NCI-H345 (cell line): ENCODE data around the gene TRIM59.
A peak's percentile ranks its signal among the peaks of the same experiment; 100 is the strongest.

Experiments
- DNase-seq: peaks from one replicate; lab custom pipeline; 2025; lab: John Stamatoyannopoulos, UW

The TRIM59 gene

GRCh38 chr3:160449636-160450598 lies at the start of gene TRIM59:
TRIM59 (minus strand) TSS chr3:160449786; CDS start chr3:160439183, 10,603 bp downstream.
- peak; percentile 87 for DNase-seq

GRCh38 chr3:160498202-160498601 lies 48.6 kb upstream of the TRIM59 start:
- no peak for DNase-seq

GRCh38 chr3:160490166-160490565 lies 40.6 kb upstream of the TRIM59 start:
- DNase-seq, result no peak

GRCh38 chr3:160486459-160486869 lies 36.9 kb upstream of the TRIM59 start:
- DNase-seq, result peak; percentile 4

- DNase-seq, result no peak
These were observed 33.2 kb upstream of the TRIM59 start for GRCh38 chr3:160482796-160483195.

GRCh38 chr3:160481856-160482255 lies 32.3 kb upstream of the TRIM59 start:
- DNase-seq, result no peak

GRCh38 chr3:160480931-160481330 lies 31.3 kb upstream of the TRIM59 start:
- no peak for DNase-seq

- no peak for DNase-seq
These were observed 29.8 kb upstream of the TRIM59 start for GRCh38 chr3:160479376-160479775.

GRCh38 chr3:160478338-160478737 lies 28.8 kb upstream of the TRIM59 start:
- no peak for DNase-seq

- DNase-seq, result no peak
These were observed 28.2 kb upstream of the TRIM59 start for GRCh38 chr3:160477750-160478149.

- DNase-seq, result no peak
These were observed 26.3 kb upstream of the TRIM59 start for GRCh38 chr3:160475884-160476283.

- DNase-seq, result no peak
These were observed 25.6 kb upstream of the TRIM59 start for GRCh38 chr3:160475153-160475552.

GRCh38 chr3:160474416-160474838 lies 24.8 kb upstream of the TRIM59 start:
- DNase-seq, result no peak

- no peak for DNase-seq
These were observed 24.4 kb upstream of the TRIM59 start for GRCh38 chr3:160473978-160474377.

- no peak for DNase-seq
These were observed 23.6 kb upstream of the TRIM59 start for GRCh38 chr3:160473221-160473620.

GRCh38 chr3:160472344-160472743 lies 22.8 kb upstream of the TRIM59 start:
- DNase-seq, result no peak

GRCh38 chr3:160471892-160472291 lies 22.3 kb upstream of the TRIM59 start:
- no peak for DNase-seq

- no peak for DNase-seq
These were observed 20.6 kb upstream of the TRIM59 start for GRCh38 chr3:160470181-160470580.

- no peak for DNase-seq
These were observed 15.4 kb upstream of the TRIM59 start for GRCh38 chr3:160464971-160465370.

GRCh38 chr3:160464321-160464720 lies 14.7 kb upstream of the TRIM59 start:
- DNase-seq, result no peak

GRCh38 chr3:160460033-160460432 lies 10.4 kb upstream of the TRIM59 start:
- DNase-seq, result no peak

- no peak for DNase-seq
These were observed 9.9 kb upstream of the TRIM59 start for GRCh38 chr3:160459450-160459970.

- DNase-seq, result no peak
These were observed 8.6 kb upstream of the TRIM59 start for GRCh38 chr3:160458151-160458550.
